Mesenchymal stem cell (in vitro differentiated cells and primary cell): ENCODE measurements around the gene ERMAP.

ENCODE experiments used
- DNase-seq: peaks from one replicate; pipeline ENCODE4 v3.0.0-alpha.2; 2013
- H2AFZ ChIP-seq: one replicate; pipeline ENCODE4 v1.6.1; 2013; ENCODE audit warnings: low read depth, mild to moderate bottlenecking, control low read depth, inconsistent platforms, low read length, moderate library complexity
- H2AK5ac ChIP-seq: 2 replicates; pipeline ENCODE4 v1.6.1; 2013; ENCODE audit warnings: low read length, moderate library complexity, mild to moderate bottlenecking, inconsistent platforms; ENCODE audit not compliant: severe bottlenecking
- H2BK120ac ChIP-seq: one replicate; pipeline ENCODE4 v1.6.1; 2013; ENCODE audit warnings: low read depth, mild to moderate bottlenecking, inconsistent platforms, low read length, moderate library complexity
- H2BK12ac ChIP-seq, 2 experiments: one replicate each; pipeline ENCODE4 v1.6.1; 2013; ENCODE audit warnings: inconsistent platforms in 2 of 2, low read length in 2 of 2, mild to moderate bottlenecking in 2 of 2, moderate library complexity in 2 of 2, control low read depth in 1 of 2
- H2BK15ac ChIP-seq: one replicate; pipeline ENCODE4 v1.6.1; 2013; ENCODE audit warnings: mild to moderate bottlenecking, low read depth, inconsistent platforms; ENCODE audit not compliant: poor library complexity, severe bottlenecking
- H2BK5ac ChIP-seq: 2 replicates; pipeline ENCODE4 v1.6.1; 2013; ENCODE audit warnings: low read depth, mild to moderate bottlenecking, low read length, control low read depth, inconsistent platforms; ENCODE audit not compliant: poor library complexity, severe bottlenecking
- H3K14ac ChIP-seq, 2 experiments: one replicate each; pipeline ENCODE4 v1.6.1; 2013; ENCODE audit warnings: inconsistent platforms in 2 of 2, low read length in 2 of 2, control low read depth in 1 of 2, mild to moderate bottlenecking in 1 of 2, moderate library complexity in 1 of 2
- H3K18ac ChIP-seq, 2 experiments: one replicate each; pipeline ENCODE4 v1.6.1; 2013; ENCODE audit warnings: inconsistent platforms in 2 of 2, low read length in 2 of 2, control low read depth in 1 of 2, low read depth in 1 of 2, mild to moderate bottlenecking in 1 of 2
- H3K23ac ChIP-seq, 2 experiments: one replicate each; pipeline ENCODE4 v1.6.1; 2013; ENCODE audit warnings: inconsistent platforms in 2 of 2, low read length in 2 of 2, mild to moderate bottlenecking in 2 of 2, moderate library complexity in 2 of 2, control low read depth in 1 of 2
- H3K27ac ChIP-seq: 2 replicates; pipeline ENCODE4 v1.5.1; 2013; ENCODE audit warnings: mild to moderate bottlenecking, moderate library complexity, low read length, control low read depth, inconsistent platforms; ENCODE audit not compliant: poor library complexity, severe bottlenecking
- H3K27me3 ChIP-seq, 2 experiments: 2 replicates each; pipeline versions ENCODE4 v1.6.1 to v1.7.0; 2013; ENCODE audit warnings: low read length in 2 of 2, mild to moderate bottlenecking in 2 of 2, moderate library complexity in 2 of 2, control low read depth in 1 of 2, inconsistent platforms in 1 of 2; ENCODE audit not compliant: control insufficient read depth in 1 of 2, insufficient read depth in 1 of 2
- H3K36me3 ChIP-seq, 2 experiments: 2 replicates each; pipeline versions ENCODE4 v1.6.1 to v1.7.0; 2013; ENCODE audit warnings: low read length in 2 of 2, control low read depth in 1 of 2, inconsistent platforms in 1 of 2, low read depth in 1 of 2, mild to moderate bottlenecking in 1 of 2; ENCODE audit not compliant: insufficient read depth in 2 of 2, control insufficient read depth in 1 of 2
- H3K4ac ChIP-seq, 2 experiments: one replicate each; pipeline ENCODE4 v1.6.1; 2013; ENCODE audit warnings: inconsistent platforms in 2 of 2, low read length in 2 of 2, mild to moderate bottlenecking in 2 of 2, moderate library complexity in 2 of 2, control low read depth in 1 of 2, low read depth in 1 of 2
- H3K4me1 ChIP-seq: 2 replicates; pipeline ENCODE4 v1.6.1; 2013; ENCODE audit warnings: low read depth, low read length, control low read depth; ENCODE audit not compliant: control insufficient read depth, insufficient read depth
- H3K4me2 ChIP-seq: 2 replicates; pipeline ENCODE4 v1.6.1; 2013; ENCODE audit warnings: low read length, mild to moderate bottlenecking, inconsistent platforms; ENCODE audit not compliant: poor library complexity, severe bottlenecking
- H3K4me3 ChIP-seq, 2 experiments: 2 replicates each; pipeline versions ENCODE4 v1.5.1 to v1.7.0; 2013; ENCODE audit warnings: low read length in 2 of 2, mild to moderate bottlenecking in 2 of 2, control low read depth in 1 of 2, low read depth in 1 of 2; ENCODE audit not compliant: insufficient read depth in 1 of 2
- H3K79me1 ChIP-seq: replicated peaks from 2 replicates; pipeline ENCODE4 v1.6.1; 2013; ENCODE audit warnings: mild to moderate bottlenecking, control low read depth, low read length, inconsistent platforms; ENCODE audit not compliant: poor library complexity, severe bottlenecking
- H3K9ac ChIP-seq: 2 replicates; pipeline ENCODE4 v1.7.0; 2013; ENCODE audit warnings: mild to moderate bottlenecking, low read length, moderate library complexity
- H3K9me3 ChIP-seq: 2 replicates; pipeline ENCODE4 v1.7.0; 2013; ENCODE audit warnings: mild to moderate bottlenecking, low read length; ENCODE audit not compliant: control insufficient read depth
- H4K8ac ChIP-seq: one replicate; pipeline ENCODE4 v1.6.1; 2013; ENCODE audit warnings: inconsistent platforms, mild to moderate bottlenecking, low read length, moderate library complexity
- H4K91ac ChIP-seq: one replicate; pipeline ENCODE4 v1.6.1; 2013; ENCODE audit warnings: mild to moderate bottlenecking, low read length, inconsistent platforms
- WGBS: methylation state at CpG from one replicate; pipeline ENCODE4 v1.1.7; 2013; ENCODE audit warnings: mixed read lengths; 5-methylcytosine and 5-hydroxymethylcytosine counted together

The ERMAP gene

GRCh38 chr1:42891465-42892138 lies 74.7 kb downstream of the ERMAP start:
- no peak overlapping the region for H2BK12ac ChIP-seq
- no peaks in the 10 kb centered on the region for H3K36me3 ChIP-seq
- no peak overlapping the region for H3K14ac ChIP-seq
- H4K91ac ChIP-seq = no peak overlapping the region
- H2BK120ac ChIP-seq = no peak overlapping the region
- H3K4me3 ChIP-seq = no peak overlapping the region
- H2AK5ac ChIP-seq = no peak overlapping the region
- no peak overlapping the region for H3K4me2 ChIP-seq
- H3K9ac ChIP-seq = no peak overlapping the region
- no peaks in the 10 kb centered on the region for H3K79me1 ChIP-seq
- H3K9me3 ChIP-seq = no peaks in the 10 kb centered on the region
- H4K8ac ChIP-seq = no peak overlapping the region
- no peak overlapping the region for H3K27ac ChIP-seq
- DNase-seq = no peak
- no peak overlapping the region for H3K4ac ChIP-seq
- H2BK5ac ChIP-seq = no peak overlapping the region
- H3K4me1 ChIP-seq = no peaks in the 10 kb centered on the region
- H3K18ac ChIP-seq = no peak overlapping the region
- H2AFZ ChIP-seq = no peak overlapping the region
- no peak overlapping the region for H2BK15ac ChIP-seq
- WGBS = 68% methylated on average over 5 of the region's 5 CpGs
- peaks cover 6 to 13% of the 10 kb centered on the region in 2 experiments for H3K27me3 ChIP-seq
- H3K23ac ChIP-seq = no peak overlapping the region
